ENCODE results near the gene CADM2.

- no peak for TF ChIP-seq POLR2AphosphoS5 (IDR thresholded peaks at IDR 0.05; ENCODE audit: insufficient read depth, low read depth, low read length)
- TF ChIP-seq CTCF (IDR thresholded peaks at IDR 0.05; ENCODE audit: extremely low read depth in 1 of 2, insufficient read depth in 1 of 2, low read depth in 1 of 2, low read length in 2 of 2), result no peak
- no peak for TF ChIP-seq FOS (IDR thresholded peaks at IDR 0.05; ENCODE audit: borderline replicate concordance, insufficient read depth, low read length)
- no peak for TF ChIP-seq EZH2 (IDR thresholded peaks at IDR 0.05; ENCODE audit: borderline replicate concordance, low read depth, low read length, severe bottlenecking)
- no peak for TF ChIP-seq POLR2A (IDR thresholded peaks at IDR 0.05; ENCODE audit: low read depth, low read length)
- TF ChIP-seq, protein P1, sequence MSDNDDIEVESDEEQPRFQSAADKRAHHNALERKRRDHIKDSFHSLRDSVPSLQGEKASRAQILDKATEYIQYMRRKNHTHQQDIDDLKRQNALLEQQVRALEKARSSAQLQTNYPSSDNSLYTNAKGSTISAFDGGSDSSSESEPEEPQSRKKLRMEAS (IDR thresholded peaks at IDR 0.05; ENCODE audit: insufficient read depth, insufficient read length), result no peak
- no peak for TF ChIP-seq JUN (IDR thresholded peaks at IDR 0.05; ENCODE audit: borderline replicate concordance, insufficient read depth, insufficient read length, low read depth)
- no peak for TF ChIP-seq GATA2 (IDR thresholded peaks at IDR 0.05; ENCODE audit: insufficient read depth, insufficient read length, low read depth, low read length)
Measured at GRCh38 chr3:85394424-85394823, 435.6 kb downstream of the CADM2 start.
